CD14-positive monocyte (primary cell): ENCODE measurements around the gene P4HA1. TPM values are rescaled to one million over a fixed set of nuclear protein-coding genes. Genes with fewer than 3 reads are reported as not detected.

Experiments
- DNase-seq, 3 donors: peaks; one replicate each; pipeline ENCODE4 v3.0.0-alpha.2; 2011 to 2022
- H2AFZ ChIP-seq: 2 replicates; pipeline ENCODE4 v1.6.0; 2012; ENCODE audit warnings: mild to moderate bottlenecking, low read depth, low read length, inconsistent platforms; ENCODE audit not compliant: insufficient read depth, poor library complexity, severe bottlenecking
- H3K27ac ChIP-seq, 2 donors: 1 replicate in 1 of 2; 2 replicates in 1 of 2; pipeline ENCODE4 v1.5.1; 2012 to 2013; ENCODE audit warnings: low read length in 2 of 2, control low read depth in 1 of 2, inconsistent platforms in 1 of 2, low read depth in 1 of 2, mild to moderate bottlenecking in 1 of 2
- H3K27me3 ChIP-seq, 2 donors: one replicate each; pipeline versions ENCODE4 v1.6.0 to v1.6.1; 2011 to 2013; ENCODE audit warnings: low read length in 2 of 2; ENCODE audit not compliant: control insufficient read depth in 2 of 2, insufficient read depth in 2 of 2
- H3K36me3 ChIP-seq, 2 donors: replicated peaks in 1 of 2; 1 replicate in 1 of 2; 2 replicates in 1 of 2; pipeline versions ENCODE4 v1.5.1 to v1.6.1; 2012 to 2013; ENCODE audit warnings: low read length in 2 of 2, control low read depth in 1 of 2, inconsistent platforms in 1 of 2, mild to moderate bottlenecking in 1 of 2; ENCODE audit not compliant: insufficient read depth in 2 of 2, control insufficient read depth in 1 of 2
- H3K4me1 ChIP-seq, 2 donors: 1 replicate in 1 of 2; 2 replicates in 1 of 2; pipeline versions ENCODE4 v1.5.1 to v1.6.1; 2012 to 2013; ENCODE audit warnings: low read length in 2 of 2, control low read depth in 1 of 2, inconsistent platforms in 1 of 2, mild to moderate bottlenecking in 1 of 2, moderate library complexity in 1 of 2; ENCODE audit not compliant: insufficient read depth in 2 of 2, control insufficient read depth in 1 of 2
- H3K4me2 ChIP-seq: replicated peaks from 2 replicates; pipeline ENCODE3; 2012; ENCODE audit warnings: low read length, moderate library complexity, mild to moderate bottlenecking; ENCODE audit not compliant: poor library complexity, severe bottlenecking; ENCODE audit errors: extremely low read depth
- H3K4me3 ChIP-seq, 3 experiments: fragments of 200-600 bp in 1 of 3; sonication (generic) in 1 of 3; replicated peaks in 1 of 3; 1 replicate in 2 of 3; 2 replicates in 1 of 3; pipeline ENCODE4 v1.5.1; 2011 to 2013; ENCODE audit warnings: low read length in 3 of 3, mild to moderate bottlenecking in 3 of 3, control low read depth in 2 of 3, low read depth in 2 of 3, inconsistent platforms in 1 of 3, moderate library complexity in 1 of 3
- H3K79me2 ChIP-seq: 2 replicates; pipeline ENCODE4 v1.6.0; 2012; ENCODE audit warnings: mild to moderate bottlenecking, control low read depth, inconsistent platforms, low read length, moderate library complexity; ENCODE audit not compliant: insufficient read depth
- H3K9ac ChIP-seq: 2 replicates; pipeline ENCODE4 v1.6.0; 2017; ENCODE audit warnings: low read length, mild to moderate bottlenecking; ENCODE audit not compliant: insufficient read depth, poor library complexity, severe bottlenecking
- H3K9me3 ChIP-seq, 2 donors: replicated peaks in 1 of 2; 1 replicate in 1 of 2; 2 replicates in 1 of 2; pipeline versions ENCODE4 v1.5.1 to v1.6.1; 2012 to 2013; ENCODE audit warnings: low read length in 2 of 2, control low read depth in 1 of 2; ENCODE audit not compliant: control insufficient read depth in 1 of 2, insufficient read depth in 1 of 2
- H4K20me1 ChIP-seq: 2 replicates; pipeline ENCODE4 v1.6.0; 2012; ENCODE audit warnings: mild to moderate bottlenecking, low read length, control low read depth, moderate library complexity; ENCODE audit not compliant: insufficient read depth
- H3K27ac Mint-ChIP-seq, 7 donors: one replicate each; pipeline ENCODE4 v1.8.0; 2020; ENCODE audit warnings: mild to moderate bottlenecking in 7 of 7, mixed read lengths in 7 of 7, moderate library complexity in 6 of 7, inconsistent platforms in 2 of 7
- H3K27me3 Mint-ChIP-seq, 3 donors: one replicate each; pipeline ENCODE4 v1.8.0; 2021 to 2022; ENCODE audit warnings: low read depth in 3 of 3, mild to moderate bottlenecking in 3 of 3, mixed read lengths in 3 of 3, moderate library complexity in 3 of 3, inconsistent platforms in 1 of 3
- H3K36me3 Mint-ChIP-seq, 2 donors: one replicate each; pipeline ENCODE4 v1.8.0; 2020; ENCODE audit warnings: mixed read lengths in 2 of 2, inconsistent platforms in 1 of 2, mild to moderate bottlenecking in 1 of 2
- H3K4me1 Mint-ChIP-seq: one replicate; pipeline ENCODE4 v1.8.0; 2020; ENCODE audit warnings: mild to moderate bottlenecking, mixed read lengths
- H3K4me3 Mint-ChIP-seq, 2 donors: one replicate each; pipeline ENCODE4 v1.8.0; 2020; ENCODE audit warnings: mild to moderate bottlenecking in 2 of 2, mixed read lengths in 2 of 2, moderate library complexity in 1 of 2
- H3K9me3 Mint-ChIP-seq, 7 donors: one replicate each; pipeline ENCODE4 v1.8.0; 2020 to 2022; ENCODE audit warnings: mixed read lengths in 7 of 7, mild to moderate bottlenecking in 6 of 7, moderate library complexity in 6 of 7, inconsistent platforms in 2 of 7
- CTCF ChIP-seq: fragments of 200-600 bp; IDR thresholded peaks from one replicate; pipeline ENCODE4 v1.8.0; 2022; ENCODE audit warnings: antibody characterized with exemption, mild to moderate bottlenecking
- WGBS: methylation state at CpG from one replicate; pipeline ENCODE4 v1.1.5; 2013; ENCODE audit warnings: missing lambda C conversion rate; ENCODE audit not compliant: insufficient coverage; 5-methylcytosine and 5-hydroxymethylcytosine counted together
- intact Hi-C, 2 donors: fragments of 100-400 bp; cut with micrococcal nuclease; formaldehyde crosslinking; loops; one replicate each; pipeline versions ENCODE4 v1.15.0 to v1.15.1; 2023
- polyA plus RNA-seq, 3 donors: library from polyadenylated mRNA; depleted of rRNA in 1 of 3; unstranded in 2 of 3; stranded (reverse) in 1 of 3; fragments of 300-500 nt in 2 of 3; fragments of >200 nt in 1 of 3; fragmentation: Illumina TruSeq in 2 of 3; gene quantifications; 1 replicate in 2 of 3; 2 replicates in 1 of 3; pipeline ENCODE4 v1.2.3, GENCODE V29; 2012 to 2021

The P4HA1 gene
- polyA plus RNA-seq, 3 donors: 20.1 to 44.3 (median 43.9) TPM

- H3K4me1 ChIP-seq: no peaks in the 10 kb centered on the region
- no peaks in the 10 kb centered on the region for H3K36me3 ChIP-seq
- no peaks in the 10 kb centered on the region for H3K4me1 Mint-ChIP-seq
- H3K36me3 Mint-ChIP-seq: no peaks in the 10 kb centered on the region
- H3K9me3 Mint-ChIP-seq: peaks cover 30 to 60% (median 49%) of the 10 kb centered on the region in 7 donors
- intact Hi-C loops: no loop called here
- no peaks in the 10 kb centered on the region for H3K79me2 ChIP-seq
- H3K9me3 ChIP-seq: peaks cover 24 to 36% of the 10 kb centered on the region in 2 donors
- H3K4me3 ChIP-seq: no peak overlapping the region
- H3K4me3 Mint-ChIP-seq: no peak overlapping the region
- no peak overlapping the region for H3K27ac Mint-ChIP-seq
- H3K27ac ChIP-seq: no peak overlapping the region
- H3K4me2 ChIP-seq: no peak overlapping the region
- no peaks in the 10 kb centered on the region for H4K20me1 ChIP-seq
- peaks cover 2 to 7% (median 6%) of the 10 kb centered on the region in 3 donors for H3K27me3 Mint-ChIP-seq
- H2AFZ ChIP-seq: no peak overlapping the region
- no peaks in the 10 kb centered on the region for H3K27me3 ChIP-seq
- H3K9ac ChIP-seq: no peak overlapping the region
- DNase-seq: no peak
- no CpG with 5 or more reads among the region's 2 CpGs for WGBS
- TF ChIP-seq CTCF: no peak
These were observed 114.7 kb downstream of the P4HA1 start for GRCh38 chr10:72981882-72982529.

GRCh38 chr10:72981028-72981881, 115.4 kb downstream of the P4HA1 start:
- Histone ChIP-seq H3K4me3 (no peak overlapping the region), H3K79me2 (no peaks in the 10 kb centered on the region), H2AFZ (no peak overlapping the region), H3K9me3 (peaks cover 30 to 44% of the 10 kb centered on the region in 2 donors), H3K4me1 (no peaks in the 10 kb centered on the region), H4K20me1 (no peaks in the 10 kb centered on the region), H3K9ac (no peak overlapping the region), H3K27ac (no peak overlapping the region), H3K27me3 (no peaks in the 10 kb centered on the region), H3K36me3 (no peaks in the 10 kb centered on the region), H3K4me2 (no peak overlapping the region)
- TF ChIP-seq CTCF: no peak
- 86% methylated on average over 4 of the region's 4 CpGs for WGBS
- Mint-ChIP-seq H3K4me3 (no peak overlapping the region), H3K27ac (no peak overlapping the region), H3K27me3 (peaks cover 2 to 8% (median 6%) of the 10 kb centered on the region in 3 donors), H3K36me3 (no peaks in the 10 kb centered on the region), H3K9me3 (peaks cover 34 to 68% (median 56%) of the 10 kb centered on the region in 7 donors), H3K4me1 (no peaks in the 10 kb centered on the region)
- no peak for DNase-seq
- intact Hi-C loops: no loop called here
